H9 (cell line): ENCODE measurements around the gene GABPB2. TPM values are rescaled to one million over a fixed set of nuclear protein-coding genes. Genes with fewer than 3 reads are reported as not detected.

ENCODE experiments used
- DNase-seq: peaks from one replicate; pipeline ENCODE4 v3.0.0-alpha.2; 2017
- H2AFZ ChIP-seq: one replicate; pipeline ENCODE4 v1.6.1; 2013; ENCODE audit warnings: mild to moderate bottlenecking, low read length, control low read depth, moderate library complexity
- H2AK5ac ChIP-seq: 2 replicates; pipeline ENCODE4 v1.6.1; 2013; ENCODE audit warnings: low read length, control low read depth, mixed read lengths; ENCODE audit not compliant: insufficient read length
- H2BK120ac ChIP-seq: one replicate; pipeline ENCODE4 v1.6.1; 2013; ENCODE audit warnings: low read depth, mild to moderate bottlenecking, low read length, control low read depth, inconsistent platforms; ENCODE audit not compliant: poor library complexity, severe bottlenecking
- H2BK12ac ChIP-seq: 2 replicates; pipeline ENCODE4 v1.6.1; 2013; ENCODE audit warnings: low read length, control low read depth, mixed read lengths, low read depth; ENCODE audit not compliant: insufficient read length
- H2BK15ac ChIP-seq: 2 replicates; pipeline ENCODE4 v1.6.1; 2013; ENCODE audit warnings: low read depth, low read length, control low read depth
- H2BK20ac ChIP-seq: one replicate; pipeline ENCODE4 v1.6.1; 2013; ENCODE audit warnings: low read depth, mild to moderate bottlenecking, low read length, control low read depth, inconsistent platforms; ENCODE audit not compliant: poor library complexity, severe bottlenecking
- H2BK5ac ChIP-seq: 2 replicates; pipeline ENCODE4 v1.6.1; 2013; ENCODE audit warnings: low read length, control low read depth, mixed read lengths; ENCODE audit not compliant: insufficient read length
- H3K14ac ChIP-seq: 2 replicates; pipeline ENCODE4 v1.6.1; 2013; ENCODE audit warnings: low read length, control low read depth; ENCODE audit not compliant: insufficient read depth
- H3K18ac ChIP-seq: 2 replicates; pipeline ENCODE4 v1.6.1; 2013; ENCODE audit warnings: low read depth, mild to moderate bottlenecking, mixed read lengths, low read length, control low read depth; ENCODE audit not compliant: insufficient read length
- H3K23ac ChIP-seq: 2 replicates; pipeline ENCODE4 v1.6.1; 2013; ENCODE audit warnings: low read length, control low read depth, mixed read lengths, low read depth; ENCODE audit not compliant: insufficient read length
- H3K23me2 ChIP-seq: 2 replicates; pipeline ENCODE4 v1.6.1; 2013; ENCODE audit warnings: low read depth, mild to moderate bottlenecking, mixed read lengths, low read length, control low read depth; ENCODE audit not compliant: insufficient read length, poor library complexity, severe bottlenecking
- H3K27ac ChIP-seq: 2 replicates; pipeline ENCODE4 v1.5.1; 2013; ENCODE audit warnings: low read length, control low read depth, mixed read lengths, low read depth; ENCODE audit not compliant: insufficient read length
- H3K27me3 ChIP-seq: 2 replicates; pipeline ENCODE4 v1.6.1; 2013; ENCODE audit warnings: low read length, control low read depth, inconsistent platforms; ENCODE audit not compliant: insufficient read depth
- H3K4ac ChIP-seq: 2 replicates; pipeline ENCODE4 v1.6.1; 2013; ENCODE audit warnings: low read depth, mild to moderate bottlenecking, control low read depth, inconsistent platforms, low read length, moderate library complexity
- H3K4me1 ChIP-seq: 2 replicates; pipeline ENCODE4 v1.6.1; 2013; ENCODE audit warnings: low read length, control low read depth, inconsistent platforms; ENCODE audit not compliant: insufficient read depth
- H3K4me2 ChIP-seq: 2 replicates; pipeline ENCODE4 v1.6.1; 2013; ENCODE audit warnings: low read length, control low read depth, mixed read lengths; ENCODE audit not compliant: insufficient read length, insufficient read depth
- H3K56ac ChIP-seq: 2 replicates; pipeline ENCODE4 v1.6.1; 2013; ENCODE audit warnings: low read depth, mild to moderate bottlenecking, mixed read lengths, low read length, control low read depth; ENCODE audit not compliant: insufficient read length
- H3K79me1 ChIP-seq: 2 replicates; pipeline ENCODE4 v1.6.1; 2013; ENCODE audit warnings: low read depth, mild to moderate bottlenecking, moderate library complexity, low read length, control low read depth, inconsistent platforms; ENCODE audit not compliant: insufficient read depth, poor library complexity, severe bottlenecking
- H3K79me2 ChIP-seq: 2 replicates; pipeline ENCODE4 v1.6.1; 2013; ENCODE audit warnings: low read length, control low read depth, inconsistent platforms; ENCODE audit not compliant: insufficient read depth
- H3K9ac ChIP-seq: 2 replicates; pipeline ENCODE4 v1.6.1; 2013; ENCODE audit warnings: low read length, control low read depth, mixed read lengths; ENCODE audit not compliant: insufficient read length; ENCODE audit errors: extremely low read depth
- H3K9me3 ChIP-seq: one replicate; pipeline ENCODE4 v1.6.1; 2013; ENCODE audit warnings: low read depth, low read length, inconsistent platforms; ENCODE audit not compliant: control insufficient read depth
- H3T11ph ChIP-seq: one replicate; pipeline ENCODE4 v1.6.1; 2013; ENCODE audit warnings: mild to moderate bottlenecking, low read length, control low read depth, inconsistent platforms
- H4K20me1 ChIP-seq: one replicate; pipeline ENCODE4 v1.6.1; 2013; ENCODE audit not compliant: control insufficient read depth, insufficient read length, insufficient read depth
- H4K5ac ChIP-seq: 2 replicates; pipeline ENCODE4 v1.6.1; 2013; ENCODE audit warnings: low read depth, mild to moderate bottlenecking, mixed read lengths, low read length, control low read depth; ENCODE audit not compliant: insufficient read length
- H4K8ac ChIP-seq: replicated peaks from 2 replicates; pipeline ENCODE4 v1.6.1; 2013; ENCODE audit warnings: low read length, control low read depth, mixed read lengths, low read depth; ENCODE audit not compliant: insufficient read length
- H4K91ac ChIP-seq: 2 replicates; pipeline ENCODE4 v1.6.1; 2013; ENCODE audit warnings: low read depth, mild to moderate bottlenecking, moderate library complexity, mixed read lengths, low read length, control low read depth; ENCODE audit not compliant: insufficient read length
- H3K27ac Mint-ChIP-seq, 3 experiments: 2 replicates in 2 of 3; 3 replicates in 1 of 3; pipeline ENCODE4 v1.8.0; 2020 to 2021; ENCODE audit warnings: mixed read lengths in 3 of 3, mild to moderate bottlenecking in 1 of 3, moderate library complexity in 1 of 3
- H3K27me3 Mint-ChIP-seq: 2 replicates; pipeline ENCODE4 v1.8.0; 2021; ENCODE audit warnings: low read depth, mild to moderate bottlenecking, moderate library complexity, mixed read lengths
- H3K36me3 Mint-ChIP-seq, 3 experiments: 2 replicates in 2 of 3; 3 replicates in 1 of 3; pipeline ENCODE4 v1.8.0; 2020 to 2021; ENCODE audit warnings: low read depth in 3 of 3, mixed read lengths in 3 of 3; ENCODE audit not compliant: insufficient read depth in 1 of 3
- H3K4me1 Mint-ChIP-seq, 2 experiments: 2 replicates each; pipeline ENCODE4 v1.8.0; 2020; ENCODE audit warnings: mixed read lengths in 2 of 2
- H3K4me3 Mint-ChIP-seq, 2 experiments: 2 replicates in 1 of 2; 3 replicates in 1 of 2; pipeline ENCODE4 v1.8.0; 2020 to 2021; ENCODE audit warnings: mild to moderate bottlenecking in 2 of 2, mixed read lengths in 2 of 2, moderate library complexity in 1 of 2
- H3K9me3 Mint-ChIP-seq, 2 experiments: 2 replicates in 1 of 2; 3 replicates in 1 of 2; pipeline ENCODE4 v1.8.0; 2020; ENCODE audit warnings: mild to moderate bottlenecking in 2 of 2, mixed read lengths in 2 of 2, moderate library complexity in 1 of 2
- CTCF ChIP-seq: fragments of 200-600 bp; sonication (generic); conservative IDR thresholded peaks from 3 replicates; pipeline ENCODE4 v1.8.0; 2021; ENCODE audit warnings: antibody characterized with exemption, mild to moderate bottlenecking
- WGBS: extraction: QIAGEN DNeasy Blood & Tissue Kit; methylation state at CpG from one replicate; pipeline ENCODE4 v1.1.7; 2013; ENCODE audit warnings: missing lambda C conversion rate, low lambda C conversion rate, mixed read lengths; ENCODE audit not compliant: insufficient read length; ENCODE audit errors: extremely low coverage; 5-methylcytosine and 5-hydroxymethylcytosine counted together
- total RNA-seq: library from RNA; stranded (reverse); gene quantifications from 2 replicates; pipeline ENCODE4 v1.2.1, GENCODE V29; 2021

The GABPB2 gene
- total RNA-seq, 1 experiment from 2014 or later, result 4.1 TPM

GRCh38 chr1:151171190-151171589 is 100.6 kb downstream of the GABPB2 start:
- no peak for TF ChIP-seq CTCF
- Histone ChIP-seq H3K4me2 (no peak overlapping the region), H3K79me2 (no peaks in the 10 kb centered on the region), H3K9me3 (no peaks in the 10 kb centered on the region), H3K9ac (no peak overlapping the region), H3T11ph (no peak overlapping the region), H3K27me3 (no peaks in the 10 kb centered on the region), H3K18ac (no peak overlapping the region), H4K8ac (no peak overlapping the region), H3K4ac (no peak overlapping the region), H2AK5ac (no peak overlapping the region), H2BK120ac (no peak overlapping the region), H3K79me1 (no peaks in the 10 kb centered on the region), H2BK5ac (no peak overlapping the region), H2BK12ac (no peak overlapping the region), H3K27ac (no peak overlapping the region), H4K5ac (no peak overlapping the region), H3K23me2 (peaks cover 5% of the 10 kb centered on the region), H3K56ac (no peak overlapping the region), H4K91ac (no peak overlapping the region), H2BK20ac (no peak overlapping the region), H2AFZ (no peak overlapping the region), H3K23ac (no peak overlapping the region), H2BK15ac (no peak overlapping the region), H3K14ac (no peak overlapping the region; the same call in 1 of the 2 replicates), H3K4me1 (no peaks in the 10 kb centered on the region), H4K20me1 (no peaks in the 10 kb centered on the region)
- no peak overlapping the region for H3K4me3 Mint-ChIP-seq
- no CpG with 5 or more reads among the region's 5 CpGs for WGBS
- H3K9me3 Mint-ChIP-seq, result no peaks in the 10 kb centered on the region
- no peak for DNase-seq
- H3K27ac Mint-ChIP-seq, result peak overlapping the region in 2 of 3 experiments; percentile 3 to 29; a peak in 5 of 7 replicates
- peaks cover 10 to 17% of the 10 kb centered on the region in 2 experiments for H3K4me1 Mint-ChIP-seq
- H3K27me3 Mint-ChIP-seq, result no peaks in the 10 kb centered on the region
- H3K36me3 Mint-ChIP-seq, result peaks cover 20 to 54% (median 40%) of the 10 kb centered on the region in 3 experiments; a peak in 6 of 7 replicates

Other genes with a start within 250 kb of the GABPB2 start
- gene ARNT, start 194.2 kb upstream of the GABPB2 start, total RNA-seq, result 19.1 and 22.7 TPM in 2 replicates
- gene CTXND2, start 183.6 kb upstream of the GABPB2 start, total RNA-seq, result not detected in 2 replicates
- 62.1 and 62.7 TPM in 2 replicates for gene SETDB1, start 144.4 kb upstream of the GABPB2 start, total RNA-seq
- gene CERS2, start 95.9 kb upstream of the GABPB2 start, total RNA-seq, result 201 and 209 TPM in 2 replicates
- 0.81 and 0.92 TPM in 2 replicates for gene ANXA9, start 88.5 kb upstream of the GABPB2 start, total RNA-seq
- gene MINDY1, start 63.9 kb upstream of the GABPB2 start, total RNA-seq, result 6.4 and 6.8 TPM in 2 replicates
- 21.0 and 22.3 TPM in 2 replicates for gene PRUNE1, start 62.3 kb upstream of the GABPB2 start, total RNA-seq
- gene BNIPL, start 34.2 kb upstream of the GABPB2 start, total RNA-seq, result 1.2 and 1.5 TPM in 2 replicates
- 3.6 and 4.8 TPM in 2 replicates for gene C1orf56, start 23.0 kb upstream of the GABPB2 start, total RNA-seq
- 83.9 and 87.3 TPM in 2 replicates for gene CDC42SE1, start 11.1 kb upstream of the GABPB2 start, total RNA-seq
- 13.0 and 13.2 TPM in 2 replicates for gene MLLT11, start 10.4 kb upstream of the GABPB2 start, total RNA-seq
- 11.5 and 12.3 TPM in 2 replicates for gene SEMA6C, start 75.9 kb downstream of the GABPB2 start, total RNA-seq
- not detected in 2 replicates for gene TNFAIP8L2, start 85.9 kb downstream of the GABPB2 start, total RNA-seq
- gene LYSMD1, start 95.1 kb downstream of the GABPB2 start, total RNA-seq, result 5.8 and 6.7 TPM in 2 replicates
- 54.1 and 60.5 TPM in 2 replicates for gene SCNM1, start 95.4 kb downstream of the GABPB2 start, total RNA-seq
- gene TMOD4, start 105.2 kb downstream of the GABPB2 start, total RNA-seq, result 0.42 and 1.6 TPM in 2 replicates
- 90.3 and 91.4 TPM in 2 replicates for gene VPS72, start 119.4 kb downstream of the GABPB2 start, total RNA-seq
- 94.6 and 101 TPM in 2 replicates for gene PIP5K1A, start 127.8 kb downstream of the GABPB2 start, total RNA-seq
- gene PSMD4, start 184.0 kb downstream of the GABPB2 start, total RNA-seq, result 205 and 207 TPM in 2 replicates
- 52.9 and 58.2 TPM in 2 replicates for gene ZNF687, start 211.5 kb downstream of the GABPB2 start, total RNA-seq